GM21717 (cell line): Measurements from ENCODE around the gene NUP50.
"Not testable (repeated sequence)": the region's sequence is repeated elsewhere in the genome, so short reads cannot be mapped to it uniquely, and the experiment has no call there.

ENCODE experiments used
- ATAC-seq: cut with Tn5 transposase; IDR thresholded peaks from one replicate; pipeline ENCODE4 v1.9.1; 2021; ENCODE audit warnings: mild to moderate bottlenecking, moderate library complexity; ENCODE audit not compliant: unreplicated experiment

The NUP50 gene

DNA sequence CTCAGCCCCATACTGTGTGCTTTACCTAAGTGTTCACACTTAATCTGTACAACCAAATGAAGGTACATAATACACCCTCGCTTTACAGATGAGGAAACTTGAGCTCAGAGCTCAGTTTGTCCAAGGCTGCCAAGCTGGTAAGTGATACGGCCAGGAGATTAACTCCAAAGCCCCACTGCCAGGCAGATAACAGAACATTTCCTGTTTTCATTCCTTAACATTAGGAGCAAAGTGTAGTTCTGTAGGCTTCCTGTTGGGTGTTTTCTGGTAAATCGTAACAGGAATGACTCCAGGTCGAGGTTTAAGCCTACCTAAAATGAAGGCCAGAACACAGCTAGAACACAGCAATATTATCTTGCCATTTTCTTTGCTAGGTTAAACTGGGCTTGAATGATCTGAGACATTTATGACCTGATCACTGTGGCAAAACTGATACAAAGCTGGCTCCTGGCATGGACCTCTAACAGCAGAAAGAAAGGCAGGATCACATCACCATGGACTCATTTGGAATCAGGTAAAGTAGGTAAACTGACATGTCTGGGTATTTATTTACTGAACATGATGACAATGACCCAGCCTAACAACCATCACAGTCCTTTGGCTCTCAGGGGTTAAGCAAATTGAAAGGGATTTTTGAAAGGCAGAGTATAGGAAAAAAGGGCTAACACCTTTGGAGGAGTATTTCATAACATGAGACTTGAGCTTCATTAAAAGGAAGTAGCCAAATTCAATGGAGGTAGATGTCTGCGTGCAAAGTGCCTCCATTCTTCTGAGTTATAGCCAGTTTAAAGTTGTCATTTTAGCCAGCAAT lies 3.9 kb upstream of the NUP50 start:
- ATAC-seq: no peak

DNA sequence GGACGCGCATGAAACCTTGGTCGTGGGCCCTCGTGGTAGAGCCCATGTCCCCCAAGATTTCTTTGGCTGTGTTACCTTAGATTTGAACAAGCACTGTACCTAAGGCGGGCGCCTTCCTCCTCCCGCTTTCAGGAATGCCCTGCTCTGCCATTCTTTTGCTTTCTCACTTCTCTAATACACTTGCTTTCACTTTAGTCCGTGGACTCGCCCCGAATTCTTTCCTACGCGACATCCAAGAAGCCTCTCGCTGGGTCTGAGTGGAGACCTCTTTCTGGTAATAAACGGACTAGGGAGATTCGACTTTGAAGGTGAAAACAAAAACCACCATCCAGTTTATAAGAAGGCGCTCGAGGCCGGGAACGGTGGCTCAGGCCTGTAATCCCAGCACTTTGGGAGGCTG lies 1.2 kb upstream of the NUP50 start:
- no peak for ATAC-seq

DNA sequence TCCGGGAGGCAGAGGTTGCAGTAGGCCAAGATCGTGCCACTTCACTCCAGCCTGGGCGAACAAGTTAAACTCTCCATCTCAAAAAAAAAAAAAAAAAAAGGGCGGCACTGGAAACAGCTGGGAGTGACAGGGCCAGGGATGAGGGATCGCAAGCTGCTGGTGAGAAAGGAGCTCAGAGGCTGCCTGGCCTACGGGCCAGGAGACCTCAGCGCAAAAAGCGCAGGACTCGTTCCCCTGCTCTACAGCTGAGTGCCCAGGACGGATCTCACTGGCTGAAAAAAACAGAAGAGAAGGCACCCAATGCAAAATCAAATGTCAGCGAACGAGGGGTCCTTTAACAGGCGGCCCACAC lies 650 bp upstream of the NUP50 start:
- no peak for ATAC-seq

DNA sequence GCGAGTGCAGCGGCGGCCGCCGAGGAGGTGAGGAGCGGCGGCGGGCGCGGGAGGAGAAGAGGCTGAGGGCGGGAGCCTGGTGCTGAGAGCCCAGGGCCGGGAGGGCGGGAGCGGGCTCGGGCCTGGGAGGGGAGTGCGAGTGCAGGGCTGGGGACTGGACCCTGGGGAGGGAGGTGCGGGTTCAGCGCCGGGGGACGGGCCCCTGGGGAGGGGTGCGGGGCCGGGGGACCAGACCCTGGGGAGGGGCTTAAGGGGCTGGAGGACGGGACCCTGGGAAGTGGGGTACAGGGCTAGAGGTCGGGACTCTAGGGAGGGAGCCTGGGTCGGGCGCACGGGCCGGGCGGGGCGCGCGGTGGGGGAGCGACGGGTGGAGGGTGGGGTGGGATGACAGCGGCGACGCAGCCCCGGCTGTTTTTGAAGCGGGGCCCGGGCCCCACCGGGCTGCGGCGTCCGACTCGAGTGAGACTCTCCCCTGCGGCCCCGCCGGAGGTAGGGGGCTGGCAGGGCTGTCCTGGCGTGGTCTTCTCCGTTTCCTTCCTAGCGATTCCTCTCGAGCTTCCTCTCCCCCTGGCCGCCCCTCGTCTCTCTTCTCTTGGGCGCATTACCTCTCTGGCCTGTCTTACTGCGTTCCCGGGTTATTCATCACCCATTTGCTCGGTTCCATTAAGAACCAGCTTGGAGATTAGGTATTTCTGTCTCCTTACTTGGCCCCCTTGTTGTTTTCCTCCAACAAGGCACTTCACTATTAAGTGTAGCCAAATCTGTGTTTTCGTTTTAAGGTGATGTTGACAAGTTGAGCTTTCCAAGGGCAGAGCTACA lies 754 bp downstream of the NUP50 start:
- peak; percentile 15 for ATAC-seq

DNA sequence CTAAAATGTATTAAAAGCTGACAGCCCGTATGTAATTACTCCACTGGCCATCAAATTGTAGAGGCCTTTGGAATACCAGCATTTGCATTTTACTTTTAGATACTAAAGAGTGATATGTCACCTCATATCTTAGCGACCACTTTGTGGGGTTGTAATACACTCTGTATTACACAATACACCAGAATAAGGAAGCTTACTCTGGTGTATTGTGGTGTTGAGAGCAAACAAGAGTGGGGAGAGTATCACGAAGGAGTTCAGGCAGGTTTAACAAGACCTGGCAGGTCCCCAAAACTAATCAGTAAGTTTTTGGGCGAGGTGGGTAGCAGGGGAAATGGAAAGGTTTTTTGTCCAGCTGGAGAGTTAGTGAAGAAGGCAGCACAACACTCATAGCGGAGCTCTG lies 3.2 kb downstream of the NUP50 start:
- ATAC-seq: no peak

DNA sequence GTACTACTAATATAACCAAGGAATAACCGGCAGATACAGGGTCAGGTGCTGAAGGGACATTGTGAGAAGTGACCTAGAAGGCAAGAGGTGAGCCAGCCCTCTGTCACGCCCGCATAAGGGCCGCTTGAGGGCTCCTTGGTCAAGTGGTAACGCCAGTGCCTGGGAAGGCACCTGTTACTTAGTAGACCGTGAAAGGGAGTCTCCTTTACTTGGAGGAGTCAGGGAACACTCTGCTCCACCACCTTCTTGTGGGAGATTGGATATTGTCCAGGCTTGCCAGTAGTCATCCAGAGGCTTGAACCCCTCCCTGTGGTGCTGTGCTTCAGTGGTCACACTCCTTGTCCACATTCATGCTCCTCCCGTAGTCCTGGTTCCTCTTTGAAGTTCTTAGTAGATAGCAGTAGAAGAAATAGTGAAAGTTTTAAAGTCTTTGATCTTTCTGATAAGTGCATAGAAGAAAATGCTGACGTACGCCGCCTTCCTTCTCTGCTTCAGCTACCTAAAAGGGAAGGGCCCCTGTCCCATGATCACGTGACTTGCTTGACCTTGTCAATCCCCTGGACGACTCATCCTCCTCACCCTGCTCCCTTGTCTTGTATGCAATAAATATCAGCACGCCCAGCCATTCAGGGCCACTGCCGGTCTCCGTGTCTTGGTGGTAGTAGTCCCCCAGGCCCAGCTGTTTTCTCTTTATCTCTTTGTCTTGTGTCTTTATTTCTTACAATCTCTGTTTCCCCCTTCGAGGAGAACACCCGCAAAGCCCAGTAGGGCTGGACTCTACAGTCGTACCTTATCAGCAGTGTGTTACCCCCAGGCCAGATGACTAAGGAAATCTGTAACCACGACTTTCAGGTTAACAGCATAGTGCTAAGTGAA lies 6.1 kb downstream of the NUP50 start:
- no peak for ATAC-seq

DNA sequence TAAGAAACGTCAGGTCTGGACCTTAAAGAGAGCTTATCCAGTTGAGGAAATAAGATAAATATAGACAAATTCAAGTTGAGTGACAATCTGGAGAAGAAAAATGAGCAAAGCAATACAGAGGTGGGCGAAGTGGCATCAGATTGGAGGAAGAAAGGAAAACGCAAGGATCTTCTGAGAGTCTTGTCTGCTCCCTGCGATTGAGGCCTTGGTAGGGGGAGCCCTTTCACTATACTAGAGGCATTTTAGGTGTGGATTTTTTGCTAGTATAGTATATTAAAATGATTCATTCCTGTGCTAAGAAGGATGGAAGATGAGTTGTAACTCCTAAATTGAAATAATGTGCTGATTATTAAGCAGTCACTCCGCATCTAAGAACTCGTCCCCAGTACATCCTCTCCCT lies 8.1 kb downstream of the NUP50 start:
- ATAC-seq: no peak

DNA sequence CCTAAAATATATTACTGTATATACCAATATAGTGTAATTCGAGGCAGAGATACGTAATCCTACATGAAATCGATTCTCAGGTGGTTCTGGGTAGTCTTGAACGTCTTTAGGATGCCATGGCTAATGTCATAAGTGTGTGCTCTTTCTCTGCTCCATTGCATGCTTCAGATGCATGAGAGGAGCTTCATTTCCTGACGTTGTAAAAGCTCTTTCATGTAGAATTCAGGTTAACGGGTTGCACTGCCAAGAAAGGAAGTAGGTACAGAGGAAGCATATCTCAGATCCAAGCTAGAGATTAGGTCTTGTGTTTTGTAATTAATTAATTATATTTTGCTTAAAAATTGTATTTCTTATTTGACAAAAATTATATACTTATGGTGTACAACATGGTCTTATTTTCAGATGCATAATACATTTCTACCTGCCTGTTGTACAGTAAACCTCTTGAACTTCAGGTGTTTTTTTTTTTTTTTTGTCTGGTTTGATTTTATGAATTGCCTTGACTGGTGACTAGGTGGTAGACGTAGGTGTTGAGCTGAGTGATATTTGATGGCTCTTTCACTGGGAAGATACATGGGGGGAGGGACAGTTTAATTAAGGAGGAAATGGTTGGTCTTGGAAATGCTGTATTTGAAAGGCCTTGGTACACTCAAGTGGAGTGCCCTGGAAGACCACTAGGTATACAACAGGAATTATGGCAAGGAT lies 9.3 kb downstream of the NUP50 start:
- no peak for ATAC-seq

DNA sequence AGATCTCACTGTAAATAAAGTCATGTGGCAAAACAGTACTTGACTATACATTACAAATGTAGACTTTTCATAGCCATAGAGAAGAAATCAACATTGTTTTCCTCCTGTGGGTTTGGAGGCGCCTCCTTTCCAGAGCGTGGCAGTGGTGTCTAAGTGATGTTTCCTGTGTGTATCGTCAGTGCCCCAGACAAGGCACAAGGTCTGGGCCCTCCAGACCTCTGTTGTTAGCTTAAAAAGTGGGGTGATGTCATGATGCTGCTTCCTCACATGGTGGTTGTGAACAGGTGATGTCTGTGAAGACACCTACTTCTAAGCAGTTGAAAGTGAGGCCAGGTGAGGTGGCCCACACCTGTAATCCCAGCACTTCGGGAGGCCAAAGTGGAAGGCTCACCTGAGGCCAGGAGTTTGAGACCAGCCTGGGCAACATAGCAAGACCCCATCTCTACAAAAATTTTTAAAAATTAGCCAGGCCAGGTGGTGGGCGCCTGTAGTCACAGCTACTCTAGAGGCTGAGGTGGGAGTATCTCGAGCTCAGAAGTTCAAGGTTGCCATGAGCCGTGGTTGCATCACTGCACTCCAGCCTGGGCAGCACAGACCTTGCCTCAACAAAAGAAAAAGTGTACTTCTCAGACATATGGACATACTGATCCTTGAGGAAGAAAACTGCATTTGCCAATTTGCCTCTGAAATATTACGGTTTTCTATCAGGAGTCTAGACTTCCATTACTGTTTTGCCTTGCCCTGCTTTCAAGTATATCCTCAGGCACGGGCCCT lies 15.7 kb downstream of the NUP50 start:
- ATAC-seq: no peak

DNA sequence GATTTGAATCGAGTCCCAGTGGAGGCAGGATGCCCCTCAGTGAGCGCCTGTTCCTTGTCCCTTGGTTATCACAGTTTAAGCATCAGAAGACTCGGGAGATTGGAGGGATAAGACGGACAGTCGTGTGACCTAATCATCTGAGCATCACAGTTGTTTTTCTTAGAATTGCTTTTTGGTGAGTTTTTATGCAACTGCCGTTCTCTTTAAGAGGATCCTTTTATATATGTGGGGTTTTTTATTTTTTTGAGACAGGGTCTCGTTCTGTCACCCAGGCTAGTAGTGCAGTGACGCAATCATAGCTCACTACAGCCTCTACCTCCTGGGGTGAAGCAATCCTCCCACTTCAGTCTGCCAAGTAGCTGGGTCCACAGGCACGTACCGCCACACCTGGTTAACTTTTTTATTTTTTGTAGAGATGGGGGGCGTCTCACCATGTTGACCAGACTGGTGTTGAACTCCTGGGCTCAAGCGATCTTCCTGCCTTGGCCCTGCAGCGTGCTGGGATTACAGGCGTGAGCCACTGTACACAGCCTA lies 16.5 kb downstream of the NUP50 start:
- no peak for ATAC-seq

DNA sequence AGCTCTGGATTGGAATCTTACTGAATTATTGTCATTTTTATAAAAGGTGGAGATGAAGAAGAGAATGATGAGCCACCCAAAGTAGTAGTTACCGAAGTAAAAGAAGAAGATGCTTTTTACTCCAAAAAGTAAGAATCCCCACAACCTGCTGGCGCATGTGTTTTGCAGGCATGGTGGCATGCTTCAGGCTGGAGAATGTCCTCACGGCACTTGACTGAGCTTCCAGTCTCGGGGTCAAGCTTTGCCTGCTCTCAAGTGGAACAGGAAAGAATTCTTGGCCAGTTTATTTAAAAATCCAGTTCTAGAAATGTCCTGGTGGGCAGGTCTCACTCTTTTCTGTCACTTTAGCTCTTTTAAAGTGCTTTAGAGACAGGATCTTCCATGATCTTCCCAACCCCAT lies 17.5 kb downstream of the NUP50 start:
- no peak for ATAC-seq

DNA sequence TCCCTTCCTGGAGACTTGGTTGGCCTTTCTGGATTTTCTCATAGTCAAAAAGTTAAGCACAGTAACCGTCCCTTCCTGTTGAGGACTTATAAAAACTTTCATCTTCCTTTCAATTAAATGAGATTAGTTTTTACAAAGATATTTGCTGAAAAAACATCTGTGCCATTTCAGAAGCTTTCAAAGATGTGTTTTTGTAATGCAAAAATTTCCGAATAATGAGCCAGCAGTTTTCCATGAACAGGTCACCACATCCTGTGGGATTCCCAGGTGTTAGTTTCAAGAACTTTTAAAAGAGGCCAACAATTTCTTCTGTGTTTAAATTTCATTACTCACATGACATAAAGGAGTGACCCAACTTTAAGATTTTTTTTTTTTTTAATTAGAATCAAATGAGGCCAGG lies 18.0 kb downstream of the NUP50 start:
- ATAC-seq: no peak

DNA sequence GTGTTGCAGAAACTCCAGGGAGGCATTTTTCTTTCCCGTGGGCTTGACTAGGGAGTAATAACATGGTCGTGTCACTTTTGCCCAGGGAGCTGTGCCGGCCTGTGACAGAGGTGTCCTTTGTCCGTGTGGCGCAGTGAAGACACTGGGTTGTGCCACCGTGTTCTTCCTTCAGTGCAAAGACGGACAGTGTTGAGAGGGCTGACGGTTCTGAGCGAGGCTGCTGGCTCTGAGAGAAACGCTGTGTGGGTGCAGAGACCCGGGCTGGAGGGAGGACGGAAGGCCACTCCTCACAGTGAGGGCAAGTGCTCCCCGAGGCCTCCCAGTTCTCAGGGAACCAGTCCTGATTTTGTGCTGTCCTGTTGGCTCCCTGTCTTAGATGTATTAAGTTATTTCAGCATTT lies 20.2 kb downstream of the NUP50 start:
- no peak for ATAC-seq

DNA sequence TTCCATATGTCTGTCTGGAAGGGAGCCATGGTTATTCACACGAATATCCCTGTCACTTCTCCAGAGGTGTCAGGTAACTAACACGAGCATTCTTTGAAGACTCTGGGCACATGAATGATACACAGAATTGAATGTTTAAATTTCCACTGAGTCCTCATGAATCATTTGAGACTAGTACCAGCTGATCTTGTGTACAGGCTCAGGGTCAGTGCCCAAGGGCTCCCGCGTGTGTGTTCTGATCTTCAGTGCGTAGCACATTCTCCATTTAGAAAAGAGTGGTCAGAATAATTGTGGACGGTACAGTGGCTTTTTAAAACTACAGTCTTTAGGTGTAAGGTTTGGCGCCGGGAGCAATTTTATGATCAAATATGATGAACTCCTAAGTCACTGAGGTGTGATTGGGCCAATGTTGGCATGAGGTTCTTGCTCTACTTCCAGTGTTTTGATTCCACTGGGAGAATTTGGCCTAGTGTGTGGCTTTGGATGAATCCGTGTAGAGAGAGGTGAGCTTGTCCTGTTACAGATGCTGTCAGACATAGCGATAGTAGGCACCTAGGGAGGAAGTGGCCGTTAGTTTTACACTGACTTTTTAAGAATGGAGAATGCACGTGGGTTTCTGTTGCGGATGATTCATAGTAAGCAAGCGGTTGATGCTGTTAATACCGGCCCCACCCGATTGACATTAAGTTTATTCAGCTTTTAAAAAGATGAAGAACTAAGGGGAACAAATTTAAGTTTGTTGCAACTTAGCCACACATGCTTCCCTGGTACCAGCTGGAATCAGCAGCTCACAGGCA lies 22.2 kb downstream of the NUP50 start:
- no peak for ATAC-seq

DNA sequence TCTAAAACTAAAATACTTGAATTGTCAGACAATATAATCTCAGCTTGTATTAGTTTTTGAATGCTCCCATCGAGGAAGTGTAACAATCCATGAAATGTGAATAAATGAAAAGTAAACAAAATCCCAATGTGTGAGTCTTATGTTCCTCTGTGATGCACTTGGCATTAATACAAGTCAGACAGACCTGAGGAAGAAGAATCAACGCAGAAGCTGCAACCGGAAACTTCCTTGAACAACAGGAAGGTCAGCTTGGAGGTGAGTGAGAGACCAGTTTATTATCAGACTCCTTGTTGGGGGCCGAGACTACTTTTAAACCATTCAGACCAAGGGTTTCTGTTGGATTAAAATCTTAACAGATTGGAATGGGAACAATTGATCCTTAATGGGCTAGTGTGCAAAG lies 24.2 kb downstream of the NUP50 start:
- ATAC-seq: no peak

DNA sequence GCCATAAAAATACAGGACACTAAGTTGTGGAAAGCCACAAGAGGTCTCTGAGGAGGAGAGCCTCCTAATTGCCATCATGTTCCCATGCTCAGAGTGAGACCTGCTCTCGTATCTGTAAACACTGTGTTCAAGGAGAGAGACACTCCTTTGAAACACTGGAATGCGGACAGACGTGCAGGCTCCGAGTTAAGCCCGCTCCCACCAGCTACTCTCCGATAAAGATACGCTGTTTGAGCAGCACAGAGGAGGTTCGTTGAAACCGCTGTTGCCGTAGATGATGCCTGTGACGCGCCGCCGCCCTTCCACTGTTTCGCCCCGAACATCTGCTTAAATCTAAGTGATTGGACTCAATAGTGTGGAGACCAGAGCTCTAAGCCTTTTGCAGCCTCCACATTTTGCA lies 25.1 kb downstream of the NUP50 start:
- no peak for ATAC-seq

DNA sequence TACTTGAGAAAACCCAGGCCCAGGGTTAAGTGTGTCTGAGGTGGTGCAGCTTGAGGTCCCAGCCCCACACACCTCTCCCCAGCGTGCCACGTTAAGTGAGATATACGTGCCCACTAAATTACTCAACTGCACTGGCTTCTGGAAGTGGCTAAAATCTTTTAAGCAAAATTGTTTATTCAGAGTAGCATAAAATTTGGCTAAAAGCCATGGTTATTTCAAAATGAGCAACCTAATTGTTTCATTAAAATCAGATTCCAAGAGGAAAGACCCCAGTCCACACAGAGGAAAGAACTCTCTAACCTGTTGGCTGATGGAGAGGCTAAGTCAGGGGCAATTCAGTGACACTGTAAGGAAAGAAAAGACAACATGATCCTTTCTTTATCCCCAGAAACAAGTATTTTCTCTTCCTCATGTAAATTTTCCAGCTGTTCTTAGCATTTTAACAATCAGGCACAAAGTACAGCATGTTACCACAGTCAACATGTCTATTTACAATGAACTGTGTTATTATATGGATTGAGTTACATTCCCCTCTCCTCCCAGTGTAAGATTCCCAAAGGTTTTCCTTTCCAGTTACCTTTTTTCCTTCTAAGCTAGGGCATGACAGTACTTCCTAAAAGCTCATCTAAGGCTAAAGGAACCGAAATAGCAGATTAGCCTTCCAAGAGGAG lies 26.6 kb downstream of the NUP50 start:
- ATAC-seq: no peak

DNA sequence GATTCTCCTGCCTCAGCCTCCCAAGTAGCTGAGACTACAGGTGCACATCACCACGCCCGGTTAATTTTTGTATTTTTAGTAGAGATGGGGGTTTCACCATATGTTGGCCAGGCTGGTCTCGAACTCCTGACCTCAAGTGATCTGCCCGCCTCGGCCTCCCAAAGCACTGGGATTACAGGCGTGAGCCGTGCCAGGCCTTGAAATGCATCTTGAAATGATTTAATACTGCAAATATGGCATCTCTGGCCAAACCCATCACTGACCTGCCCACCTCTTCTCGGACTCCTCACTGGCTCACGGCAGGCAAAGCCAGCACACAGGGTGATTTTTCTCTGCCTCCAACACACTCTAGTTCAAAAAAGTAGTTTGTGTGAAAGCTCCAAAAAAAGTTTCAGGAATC lies 28.0 kb downstream of the NUP50 start:
- not testable (repeated sequence) for ATAC-seq
